ENCODE measurements around the gene BRIX1. TPM values are rescaled to one million over a fixed set of nuclear protein-coding genes. Genes with fewer than 3 reads are reported as not detected.

The BRIX1 gene
- total and polyA plus RNA-seq, 2 donors (not counting 3 experiments of a cell fraction or from before 2014, with no cell fraction given) = 14.0 to 28.4 TPM

DNA sequence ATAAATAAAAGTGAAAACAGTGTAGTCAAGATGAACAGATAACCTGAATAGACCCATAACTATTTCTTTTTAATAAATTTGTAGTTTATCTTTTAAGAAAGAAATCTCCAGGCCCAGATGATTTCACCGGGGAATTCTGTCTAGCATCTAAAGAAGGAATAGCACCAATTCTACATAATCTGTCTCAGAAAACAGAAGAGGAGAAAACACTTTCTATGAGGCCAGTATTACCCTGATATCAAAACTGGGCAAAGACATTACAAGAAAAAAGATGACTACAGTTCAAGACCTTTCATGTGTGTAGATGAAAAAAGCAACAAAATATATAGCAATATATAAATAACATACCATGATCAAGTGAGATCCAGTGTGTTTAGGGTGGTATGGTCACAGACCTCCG, 45.1 kb upstream of the BRIX1 start:
- intact Hi-C loops (cut with micrococcal nuclease) = no loop called here
- ChIA-PET CTCF (interaction anchor here (1.1 to 2.4 kb wide), 2 partner anchors 26 to 28 kb away, joined by 3 to 12 read pairs; no protein-coding TSS in a partner anchor), POLR2A (no interaction called here)
- dilution Hi-C loops (cut with MboI; ENCODE audit: extremely low pct_ligation_motif_present, low sequenced_read_pairs) = no loop called here
- H3K36me3 ChIP-seq (ENCODE audit: control insufficient read depth in 2 of 2, extremely low read depth in 1 of 2, insufficient read depth in 2 of 2, low read length in 2 of 2) = no peaks in the 10 kb centered on the region
- H3K4me3 ChIP-seq (replicated peaks in 1 of 3; ENCODE audit: insufficient read depth in 1 of 3, low read depth in 1 of 3, low read length in 3 of 3) = no peak overlapping the region
- H2AFZ ChIP-seq (ENCODE audit: low read depth, low read length) = no peak overlapping the region
- H3K4me1 ChIP-seq (ENCODE audit: control insufficient read depth, extremely low read depth, insufficient read depth, low read length) = no peaks in the 10 kb centered on the region
- H3K9me3 ChIP-seq (replicated peaks; ENCODE audit: control insufficient read depth, insufficient read depth, low read length) = no peaks in the 10 kb centered on the region
- no peak for FAIRE-seq
- no peaks in the 10 kb centered on the region for H4K20me1 ChIP-seq (replicated peaks; ENCODE audit: control insufficient read depth, extremely low read depth, insufficient read depth, low read length)
- H3K79me2 ChIP-seq (ENCODE audit: control insufficient read depth, insufficient read depth, low read length) = no peaks in the 10 kb centered on the region
- H3K4me2 ChIP-seq (ENCODE audit: insufficient read depth, low read length) = no peak overlapping the region
- no peak for DNase-seq (ENCODE audit: low read depth, low spot score)
- H3K27me3 ChIP-seq (ENCODE audit: control insufficient read depth in 2 of 2, insufficient read depth in 2 of 2, low read length in 2 of 2) = no peaks in the 10 kb centered on the region
- no peak overlapping the region for H3K9ac ChIP-seq (replicated peaks; ENCODE audit: extremely low read depth, insufficient read depth, low read length)
- TF ChIP-seq FOS (IDR thresholded peaks at IDR 0.05; ENCODE audit: borderline replicate concordance, insufficient read depth, low read length) = no peak
- no peak for TF ChIP-seq POLR2AphosphoS5 (IDR thresholded peaks at IDR 0.05; ENCODE audit: insufficient read depth, low read depth, low read length)
- TF ChIP-seq GATA2 (IDR thresholded peaks at IDR 0.05; ENCODE audit: insufficient read depth, insufficient read length, low read depth, low read length) = no peak
- TF ChIP-seq MYC (IDR thresholded peaks at IDR 0.05; ENCODE audit: low read depth, low read length) = no peak
- TF ChIP-seq POLR2A (IDR thresholded peaks at IDR 0.05; ENCODE audit: low read depth, low read length) = no peak
- TF ChIP-seq, protein P1, sequence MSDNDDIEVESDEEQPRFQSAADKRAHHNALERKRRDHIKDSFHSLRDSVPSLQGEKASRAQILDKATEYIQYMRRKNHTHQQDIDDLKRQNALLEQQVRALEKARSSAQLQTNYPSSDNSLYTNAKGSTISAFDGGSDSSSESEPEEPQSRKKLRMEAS (IDR thresholded peaks at IDR 0.05; ENCODE audit: insufficient read depth, insufficient read length) = no peak
- TF ChIP-seq EZH2 (IDR thresholded peaks at IDR 0.05; ENCODE audit: borderline replicate concordance, low read depth, low read length, severe bottlenecking) = no peak
- TF ChIP-seq, protein P2, sequence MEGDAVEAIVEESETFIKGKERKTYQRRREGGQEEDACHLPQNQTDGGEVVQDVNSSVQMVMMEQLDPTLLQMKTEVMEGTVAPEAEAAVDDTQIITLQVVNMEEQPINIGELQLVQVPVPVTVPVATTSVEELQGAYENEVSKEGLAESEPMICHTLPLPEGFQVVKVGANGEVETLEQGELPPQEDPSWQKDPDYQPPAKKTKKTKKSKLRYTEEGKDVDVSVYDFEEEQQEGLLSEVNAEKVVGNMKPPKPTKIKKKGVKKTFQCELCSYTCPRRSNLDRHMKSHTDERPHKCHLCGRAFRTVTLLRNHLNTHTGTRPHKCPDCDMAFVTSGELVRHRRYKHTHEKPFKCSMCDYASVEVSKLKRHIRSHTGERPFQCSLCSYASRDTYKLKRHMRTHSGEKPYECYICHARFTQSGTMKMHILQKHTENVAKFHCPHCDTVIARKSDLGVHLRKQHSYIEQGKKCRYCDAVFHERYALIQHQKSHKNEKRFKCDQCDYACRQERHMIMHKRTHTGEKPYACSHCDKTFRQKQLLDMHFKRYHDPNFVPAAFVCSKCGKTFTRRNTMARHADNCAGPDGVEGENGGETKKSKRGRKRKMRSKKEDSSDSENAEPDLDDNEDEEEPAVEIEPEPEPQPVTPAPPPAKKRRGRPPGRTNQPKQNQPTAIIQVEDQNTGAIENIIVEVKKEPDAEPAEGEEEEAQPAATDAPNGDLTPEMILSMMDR (IDR thresholded peaks at IDR 0.05; ENCODE audit: extremely low read depth in 1 of 2, insufficient read depth in 1 of 2, low read depth in 1 of 2, low read length in 2 of 2) = no peak
- no peak for TF ChIP-seq JUN (IDR thresholded peaks at IDR 0.05; ENCODE audit: borderline replicate concordance, insufficient read depth, insufficient read length, low read depth)
- H3K27ac ChIP-seq (ENCODE audit: insufficient read depth, low read depth, low read length) = no peak overlapping the region
- BruUV-seq (replicated peaks) = no TSS peak
- H3K9me1 ChIP-seq (replicated peaks; ENCODE audit: control insufficient read depth, extremely low read depth, insufficient read depth, low read length) = no peaks in the 10 kb centered on the region
